Measurements from ENCODE around the gene WFIKKN1.

DNA sequence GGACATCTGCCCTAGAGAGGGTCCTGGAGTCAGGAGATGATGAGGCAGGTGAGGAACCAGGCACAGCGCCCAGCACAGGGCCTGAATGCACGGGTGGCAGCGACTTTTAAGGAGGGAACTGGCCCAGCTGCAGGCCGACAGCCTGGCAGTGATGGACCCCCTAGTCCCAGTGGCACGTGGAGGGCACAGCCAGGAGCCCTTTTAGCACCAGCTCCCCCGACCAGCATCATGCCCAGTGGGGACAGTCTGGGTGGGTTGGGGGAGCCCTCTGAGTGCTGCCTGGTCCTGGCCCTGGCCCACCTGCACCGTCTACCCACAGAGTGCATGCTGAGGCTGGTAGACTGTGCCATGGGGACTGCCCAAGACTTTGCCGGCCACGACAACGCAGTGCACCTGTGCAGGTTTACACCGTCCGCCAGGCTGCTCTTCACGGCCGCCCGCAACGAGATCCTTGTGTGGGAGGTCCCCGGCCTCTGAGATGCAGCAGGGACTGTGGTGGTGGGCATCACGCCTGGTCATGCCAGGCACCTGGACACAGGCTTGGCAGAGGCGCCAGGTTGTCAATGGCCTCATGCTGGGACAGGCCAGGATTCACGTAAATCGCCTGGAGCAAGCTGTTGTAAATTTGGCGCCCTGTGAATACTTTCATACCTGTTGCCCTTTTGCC is 36.5 kb downstream of the WFIKKN1 start:
- no peak for TF ChIP-seq POLR2A (IDR thresholded peaks at IDR 0.05; ENCODE audit: low read depth, low read length)
- no peak for TF ChIP-seq CTCF (conservative IDR thresholded peaks at IDR 0.05; ENCODE audit: low read depth, low read length)
- TF ChIP-seq CEBPB (IDR thresholded peaks at IDR 0.05; ENCODE audit: low read depth, low read length), result no peak
- no peak for TF ChIP-seq MAFK (IDR thresholded peaks at IDR 0.05; ENCODE audit: low read depth, low read length)
- no peak for TF ChIP-seq SMC3 (IDR thresholded peaks at IDR 0.05; ENCODE audit: low read depth, low read length)
